Measurements from ENCODE around the gene ABO.
"Not testable (repeated sequence)": the region's sequence is repeated elsewhere in the genome, so short reads cannot be mapped to it uniquely, and the experiment has no call there.

The ABO gene

GRCh38 chr9:133278161-133279114 is 3.4 kb upstream of the ABO start:
- DNase-seq (ENCODE audit: insufficient read length, low spot score), result no peak
- no peak for TF ChIP-seq TAF1 (IDR thresholded peaks at IDR 0.05; ENCODE audit: low read depth, low read length)
- no peak for FAIRE-seq

GRCh38 chr9:133277467-133277866 is 2.5 kb upstream of the ABO start:
- DNase-seq (ENCODE audit: insufficient read length, low spot score), result no peak
- no peak for FAIRE-seq

GRCh38 chr9:133276923-133277322 is 1.9 kb upstream of the ABO start:
- DNase-seq (ENCODE audit: insufficient read length, low spot score), result no peak
- FAIRE-seq, result no peak
- TF ChIP-seq POU2F2 (IDR thresholded peaks at IDR 0.05; ENCODE audit: low read depth, low read length), result no peak
- TF ChIP-seq SPI1 (IDR thresholded peaks at IDR 0.05; ENCODE audit: low read depth, low read length), result no peak
- TF ChIP-seq TAF1 (IDR thresholded peaks at IDR 0.05; ENCODE audit: low read depth, low read length), result no peak

More at GRCh38 chr9:133277467-133277866, 2.5 kb upstream of the ABO start:
- TF ChIP-seq POLR2AphosphoS5 (IDR thresholded peaks at IDR 0.05; ENCODE audit: low read depth, low read length) (no peak), PAX5 (IDR thresholded peaks at IDR 0.05; ENCODE audit: insufficient read depth, low read length, severe bottlenecking) (no peak), POU2F2 (IDR thresholded peaks at IDR 0.05; ENCODE audit: low read depth, low read length) (no peak), SPI1 (IDR thresholded peaks at IDR 0.05; ENCODE audit: low read depth, low read length) (no peak), TAF1 (IDR thresholded peaks at IDR 0.05; ENCODE audit: low read depth, low read length) (no peak), POLR2A (IDR thresholded peaks at IDR 0.05; ENCODE audit: low read depth, low read length) (no peak)

GRCh38 chr9:133276001-133276884 is 1.2 kb upstream of the ABO start:
- FAIRE-seq, result no peak
- DNase-seq (ENCODE audit: insufficient read length, low spot score), result no peak
- TF ChIP-seq TAF1 (IDR thresholded peaks at IDR 0.05; ENCODE audit: low read depth, low read length), result no peak
- TF ChIP-seq SPI1 (IDR thresholded peaks at IDR 0.05; ENCODE audit: low read depth, low read length), result no peak
- no peak for TF ChIP-seq POLR2A (IDR thresholded peaks at IDR 0.05; ENCODE audit: low read depth, low read length)
- TF ChIP-seq POLR2AphosphoS5 (IDR thresholded peaks at IDR 0.05; ENCODE audit: low read depth, low read length), result no peak
- no peak for TF ChIP-seq PAX5 (IDR thresholded peaks at IDR 0.05; ENCODE audit: insufficient read depth, low read length, severe bottlenecking)
- no peak for TF ChIP-seq POU2F2 (IDR thresholded peaks at IDR 0.05; ENCODE audit: low read depth, low read length)

GRCh38 chr9:133274236-133275104 is 531 bp downstream of the ABO start:
- no peak for TF ChIP-seq POLR2A (IDR thresholded peaks at IDR 0.05; ENCODE audit: low read depth, low read length)
- no peak for DNase-seq (ENCODE audit: insufficient read length, low spot score)
- FAIRE-seq, result no peak

- no peak for FAIRE-seq
- no peak for DNase-seq (ENCODE audit: insufficient read length, low spot score)
- no peak for TF ChIP-seq POLR2A (IDR thresholded peaks at IDR 0.05; ENCODE audit: low read depth, low read length)
- no peak for TF ChIP-seq POU2F2 (IDR thresholded peaks at IDR 0.05; ENCODE audit: low read depth, low read length)
- no peak for TF ChIP-seq TAF1 (IDR thresholded peaks at IDR 0.05; ENCODE audit: low read depth, low read length)
- no peak for TF ChIP-seq POLR2AphosphoS5 (IDR thresholded peaks at IDR 0.05; ENCODE audit: low read depth, low read length)
- TF ChIP-seq SPI1 (IDR thresholded peaks at IDR 0.05; ENCODE audit: low read depth, low read length), result no peak
- no peak for TF ChIP-seq PAX5 (IDR thresholded peaks at IDR 0.05; ENCODE audit: insufficient read depth, low read length, severe bottlenecking)
These were observed 1.2 kb downstream of the ABO start for GRCh38 chr9:133273819-133274218.

GRCh38 chr9:133273098-133273497 is 1.9 kb downstream of the ABO start:
- no peak for FAIRE-seq
- no peak for DNase-seq (ENCODE audit: insufficient read length, low spot score)
- TF ChIP-seq POLR2A (IDR thresholded peaks at IDR 0.05; ENCODE audit: low read depth, low read length), result no peak
- no peak for TF ChIP-seq POLR2AphosphoS5 (IDR thresholded peaks at IDR 0.05; ENCODE audit: low read depth, low read length)
- TF ChIP-seq PAX5 (IDR thresholded peaks at IDR 0.05; ENCODE audit: insufficient read depth, low read length, severe bottlenecking), result no peak
- TF ChIP-seq POU2F2 (IDR thresholded peaks at IDR 0.05; ENCODE audit: low read depth, low read length), result no peak
- no peak for TF ChIP-seq TAF1 (IDR thresholded peaks at IDR 0.05; ENCODE audit: low read depth, low read length)
- no peak for TF ChIP-seq SPI1 (IDR thresholded peaks at IDR 0.05; ENCODE audit: low read depth, low read length)

GRCh38 chr9:133269537-133270362 is 5.3 kb downstream of the ABO start:
- DNase-seq (ENCODE audit: insufficient read length, low spot score) (no peak), FAIRE-seq (no peak)
- TF ChIP-seq SPI1 (IDR thresholded peaks at IDR 0.05; ENCODE audit: low read depth, low read length) (no peak), PAX5 (IDR thresholded peaks at IDR 0.05; ENCODE audit: insufficient read depth, low read length, severe bottlenecking) (no peak)

GRCh38 chr9:133269136-133269535 is 5.9 kb downstream of the ABO start:
- DNase-seq (ENCODE audit: insufficient read length, low spot score); FAIRE-seq: not testable (repeated sequence)
